HG02571 (cell line): ENCODE measurements around the gene GSK3B.

Experiments
- ATAC-seq: cut with Tn5 transposase; IDR thresholded peaks from one replicate; pipeline ENCODE4 v1.9.1; 2021; ENCODE audit warnings: mild to moderate bottlenecking, moderate library complexity; ENCODE audit not compliant: unreplicated experiment

GSK3B gene

GRCh38 chr3:120098710-120099109, 4.5 kb upstream of the GSK3B start:
- ATAC-seq: no peak

- no peak for ATAC-seq
Observed at GRCh38 chr3:120095979-120096426, 1.8 kb upstream of the GSK3B start.

GRCh38 chr3:120095226-120095978, 1.2 kb upstream of the GSK3B start:
- peak; percentile 39 for ATAC-seq

- ATAC-seq: peak; percentile 68
Observed at GRCh38 chr3:120094776-120095225, 554 bp upstream of the GSK3B start.

- no peak for ATAC-seq
Observed at GRCh38 chr3:120093119-120093910, 932 bp downstream of the GSK3B start.

GRCh38 chr3:120092474-120092873, 1.8 kb downstream of the GSK3B start:
- ATAC-seq: no peak

GRCh38 chr3:120090422-120090821, 3.8 kb downstream of the GSK3B start:
- no peak for ATAC-seq

- ATAC-seq: no peak
Observed at GRCh38 chr3:120089089-120089488, 5.2 kb downstream of the GSK3B start.

- no peak for ATAC-seq
Observed at GRCh38 chr3:120088622-120089021, 5.6 kb downstream of the GSK3B start.

GRCh38 chr3:120081719-120082118, 12.5 kb downstream of the GSK3B start:
- no peak for ATAC-seq

- ATAC-seq: no peak
Observed at GRCh38 chr3:120080836-120081235, 13.4 kb downstream of the GSK3B start.

- ATAC-seq: no peak
Observed at GRCh38 chr3:120077731-120078130, 16.5 kb downstream of the GSK3B start.

GRCh38 chr3:120072867-120073525, 21.3 kb downstream of the GSK3B start:
- ATAC-seq: no peak

- no peak for ATAC-seq
Observed at GRCh38 chr3:120071259-120071658, 23.0 kb downstream of the GSK3B start.

- no peak for ATAC-seq
Observed at GRCh38 chr3:120070263-120070981, 23.8 kb downstream of the GSK3B start.

GRCh38 chr3:120067083-120067482, 27.2 kb downstream of the GSK3B start:
- no peak for ATAC-seq

GRCh38 chr3:120066634-120067033, 27.6 kb downstream of the GSK3B start:
- ATAC-seq: no peak

GRCh38 chr3:120064641-120065040, 29.6 kb downstream of the GSK3B start:
- ATAC-seq: no peak

GRCh38 chr3:120062474-120062873, 31.8 kb downstream of the GSK3B start:
- ATAC-seq: no peak

- ATAC-seq: no peak
Observed at GRCh38 chr3:120059081-120059864, 35.0 kb downstream of the GSK3B start.
